Breast epithelium (tissue), 3 donors: Measurements from ENCODE around the gene TAL2.

ENCODE experiments used
- POLR2A ChIP-seq: fragments of 450-650 bp; IDR thresholded peaks from one replicate; pipeline ENCODE4 v1.6.1; 2016; ENCODE audit warnings: antibody characterized with exemption, mild to moderate bottlenecking, moderate library complexity
- TF ChIP-seq, protein P1 (sequence below), 3 donors: fragments of 450-650 bp; IDR thresholded peaks; one replicate each; pipeline ENCODE4 v1.5.1; 2016 to 2017; ENCODE audit warnings: antibody characterized with exemption in 3 of 3, mild to moderate bottlenecking in 3 of 3, moderate library complexity in 3 of 3

DNA sequence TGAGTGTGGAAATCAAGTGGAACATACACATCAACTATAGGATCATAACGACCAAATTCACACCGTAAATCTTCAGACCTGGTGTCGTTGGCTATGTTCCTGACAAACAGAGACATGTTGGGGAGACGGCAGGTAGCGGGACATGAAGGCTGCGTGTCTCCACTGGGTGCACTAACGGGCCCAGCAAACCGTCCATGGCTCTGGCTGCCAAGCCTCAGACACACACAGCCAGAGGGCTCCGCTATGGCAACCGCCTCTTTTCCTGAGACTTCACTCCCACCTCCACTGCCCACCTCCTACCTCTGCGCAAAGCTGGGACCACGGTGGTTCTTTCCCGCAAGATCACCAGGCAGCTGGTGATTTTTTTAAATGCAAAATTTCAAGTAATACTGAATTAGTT, 48.4 kb downstream of the TAL2 start:
- TF ChIP-seq, protein P1, sequence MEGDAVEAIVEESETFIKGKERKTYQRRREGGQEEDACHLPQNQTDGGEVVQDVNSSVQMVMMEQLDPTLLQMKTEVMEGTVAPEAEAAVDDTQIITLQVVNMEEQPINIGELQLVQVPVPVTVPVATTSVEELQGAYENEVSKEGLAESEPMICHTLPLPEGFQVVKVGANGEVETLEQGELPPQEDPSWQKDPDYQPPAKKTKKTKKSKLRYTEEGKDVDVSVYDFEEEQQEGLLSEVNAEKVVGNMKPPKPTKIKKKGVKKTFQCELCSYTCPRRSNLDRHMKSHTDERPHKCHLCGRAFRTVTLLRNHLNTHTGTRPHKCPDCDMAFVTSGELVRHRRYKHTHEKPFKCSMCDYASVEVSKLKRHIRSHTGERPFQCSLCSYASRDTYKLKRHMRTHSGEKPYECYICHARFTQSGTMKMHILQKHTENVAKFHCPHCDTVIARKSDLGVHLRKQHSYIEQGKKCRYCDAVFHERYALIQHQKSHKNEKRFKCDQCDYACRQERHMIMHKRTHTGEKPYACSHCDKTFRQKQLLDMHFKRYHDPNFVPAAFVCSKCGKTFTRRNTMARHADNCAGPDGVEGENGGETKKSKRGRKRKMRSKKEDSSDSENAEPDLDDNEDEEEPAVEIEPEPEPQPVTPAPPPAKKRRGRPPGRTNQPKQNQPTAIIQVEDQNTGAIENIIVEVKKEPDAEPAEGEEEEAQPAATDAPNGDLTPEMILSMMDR (IDR thresholded peaks at IDR 0.05), result no peak
- TF ChIP-seq POLR2A, result no peak
